IPS DF 6.9 (cell line): ENCODE data around the gene PHTF2.

Experiments
- DNase-seq: peaks from one replicate; pipeline ENCODE4 v3.0.0-alpha.2; 2013; ENCODE audit warnings: low read depth, low spot score
- H3K27ac ChIP-seq: one replicate; pipeline ENCODE4 v1.5.1; 2013; ENCODE audit warnings: low read length, control low read depth
- H3K27me3 ChIP-seq: 2 replicates; pipeline ENCODE4 v1.6.1; 2013; ENCODE audit warnings: mild to moderate bottlenecking, low read length; ENCODE audit not compliant: control insufficient read depth, insufficient read depth
- H3K36me3 ChIP-seq: 2 replicates; pipeline ENCODE4 v1.6.1; 2013; ENCODE audit warnings: low read length; ENCODE audit not compliant: control insufficient read depth, insufficient read depth
- H3K4me1 ChIP-seq: 2 replicates; pipeline ENCODE4 v1.6.1; 2013; ENCODE audit warnings: low read length; ENCODE audit not compliant: control insufficient read depth, insufficient read depth
- H3K4me3 ChIP-seq: 2 replicates; pipeline ENCODE4 v1.5.1; 2013; ENCODE audit warnings: mild to moderate bottlenecking, low read length
- H3K9me3 ChIP-seq: 2 replicates; pipeline ENCODE4 v1.6.1; 2013; ENCODE audit warnings: low read length, inconsistent platforms; ENCODE audit not compliant: control insufficient read depth, insufficient read depth
- WGBS: extraction: QIAGEN DNeasy Blood & Tissue Kit; methylation state at CpG from one replicate; pipeline ENCODE4 v1.1.7; 2013; ENCODE audit warnings: mixed read lengths, missing lambda C conversion rate; ENCODE audit not compliant: insufficient read length, insufficient coverage; 5-methylcytosine and 5-hydroxymethylcytosine counted together

PHTF2 gene

DNA sequence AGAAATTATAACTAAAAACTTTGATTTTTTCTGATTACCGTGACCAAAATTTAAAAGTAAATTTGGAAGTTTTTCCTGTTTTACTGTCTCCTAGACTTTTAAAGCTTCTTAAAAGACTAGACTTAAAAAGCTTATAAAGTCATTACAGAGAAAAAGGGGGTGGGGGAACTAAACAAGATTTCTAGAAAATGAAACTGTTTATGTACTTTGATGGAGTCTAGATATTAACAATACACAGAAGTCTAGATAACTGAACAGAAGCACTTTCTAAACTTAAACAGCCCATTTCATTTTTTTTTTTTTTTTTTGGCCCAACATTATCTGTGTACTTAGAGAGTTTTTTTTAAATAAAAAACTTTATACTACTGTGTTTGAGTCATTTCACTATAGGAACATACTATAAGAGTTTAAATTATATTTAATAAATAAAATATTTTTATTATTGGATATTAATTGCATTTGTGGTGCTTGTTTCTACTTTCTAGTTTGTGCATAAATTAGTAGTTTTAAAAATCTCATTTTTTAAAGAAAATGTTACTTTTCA lies 98.5 kb downstream of the PHTF2 start:
- Histone ChIP-seq H3K36me3 (0 out of 2 replicates have a peak, but pooled peaks cover 3% of the 10 kb centered on the region), H3K27me3 (no peaks in the 10 kb centered on the region), H3K27ac (no peak overlapping the region), H3K4me1 (no peaks in the 10 kb centered on the region), H3K9me3 (no peaks in the 10 kb centered on the region), H3K4me3 (no peak overlapping the region)
- DNase-seq = no peak
- WGBS = no CpG with 5 or more reads among the region's 1 CpG

DNA sequence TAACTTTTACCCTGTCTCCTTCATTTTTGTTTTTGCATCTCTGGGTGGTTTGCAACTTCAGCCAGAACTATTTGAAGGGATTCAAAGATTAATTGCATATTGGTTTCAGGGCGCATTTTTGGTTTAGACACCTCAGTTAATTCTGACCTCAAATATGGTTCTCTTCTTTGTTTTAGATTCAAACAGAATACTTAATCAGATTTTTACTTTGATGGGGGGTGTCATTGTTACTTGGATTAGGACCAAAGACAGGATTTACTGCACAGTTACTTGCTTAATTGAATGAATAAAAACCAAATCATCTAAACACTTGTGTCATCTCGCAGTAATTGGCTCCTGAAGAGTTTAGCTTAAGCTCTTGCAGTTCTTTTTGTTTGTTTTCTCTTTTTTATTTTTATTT lies 100.9 kb downstream of the PHTF2 start:
- no peak for DNase-seq
- Histone ChIP-seq H3K9me3 (no peaks in the 10 kb centered on the region), H3K4me1 (no peaks in the 10 kb centered on the region), H3K27ac (no peak overlapping the region), H3K27me3 (no peaks in the 10 kb centered on the region), H3K4me3 (no peak overlapping the region), H3K36me3 (0 out of 2 replicates have a peak, but pooled peaks cover 3% of the 10 kb centered on the region)
- no CpG with 5 or more reads among the region's 2 CpGs for WGBS

DNA sequence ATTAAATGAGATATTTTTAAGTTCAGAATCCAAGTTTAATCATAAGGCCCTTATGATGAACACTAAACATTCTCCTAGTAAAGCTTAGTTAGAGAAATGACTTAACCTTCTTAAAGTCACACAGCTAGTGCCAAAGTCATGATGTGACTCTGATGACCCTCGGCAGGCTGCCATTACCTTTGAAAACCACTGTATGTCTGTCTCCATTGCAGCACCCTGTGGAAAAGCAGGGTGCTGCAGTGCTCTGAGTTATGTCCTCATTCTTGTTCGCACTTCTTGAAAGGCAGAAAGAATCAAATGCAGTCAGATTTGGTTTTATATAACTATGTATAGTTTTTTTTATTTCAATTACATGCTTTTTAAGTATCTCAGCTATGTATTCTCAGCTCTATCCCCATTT lies 105.0 kb downstream of the PHTF2 start:
- WGBS = no CpG with 5 or more reads among the region's 2 CpGs
- no peaks in the 10 kb centered on the region for H3K9me3 ChIP-seq
- H3K27me3 ChIP-seq = no peaks in the 10 kb centered on the region
- no peak overlapping the region for H3K4me3 ChIP-seq
- 0 out of 2 replicates have a peak, but pooled peaks cover 3% of the 10 kb centered on the region for H3K36me3 ChIP-seq
- DNase-seq = no peak
- H3K4me1 ChIP-seq = no peaks in the 10 kb centered on the region
- H3K27ac ChIP-seq = no peak overlapping the region

DNA sequence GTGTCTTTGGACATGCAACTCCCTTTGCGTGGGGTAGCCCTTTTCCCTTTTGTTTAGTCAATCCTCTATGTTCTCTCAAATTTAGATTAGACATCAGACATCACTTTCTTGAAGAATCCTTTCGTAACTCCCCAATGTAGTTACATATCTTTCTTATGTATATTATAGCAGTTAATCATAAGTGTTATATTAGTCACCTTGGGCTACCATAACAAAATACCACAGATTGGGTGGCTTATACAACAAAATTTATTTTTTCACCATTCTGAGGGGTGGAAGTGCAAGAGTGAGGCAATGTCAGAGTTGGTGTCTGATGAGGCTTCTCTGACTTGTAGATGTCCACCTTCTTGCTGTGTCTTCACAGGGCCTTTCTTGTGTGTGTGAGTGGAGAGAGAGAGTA lies 105.7 kb downstream of the PHTF2 start:
- H3K9me3 ChIP-seq = no peaks in the 10 kb centered on the region
- no peak overlapping the region for H3K4me3 ChIP-seq
- 0 out of 2 replicates have a peak, but pooled peaks cover 3% of the 10 kb centered on the region for H3K36me3 ChIP-seq
- H3K27ac ChIP-seq = no peak overlapping the region
- DNase-seq = no peak
- no peaks in the 10 kb centered on the region for H3K27me3 ChIP-seq
- no peaks in the 10 kb centered on the region for H3K4me1 ChIP-seq
- WGBS = no CpG with 5 or more reads among the region's 2 CpGs

DNA sequence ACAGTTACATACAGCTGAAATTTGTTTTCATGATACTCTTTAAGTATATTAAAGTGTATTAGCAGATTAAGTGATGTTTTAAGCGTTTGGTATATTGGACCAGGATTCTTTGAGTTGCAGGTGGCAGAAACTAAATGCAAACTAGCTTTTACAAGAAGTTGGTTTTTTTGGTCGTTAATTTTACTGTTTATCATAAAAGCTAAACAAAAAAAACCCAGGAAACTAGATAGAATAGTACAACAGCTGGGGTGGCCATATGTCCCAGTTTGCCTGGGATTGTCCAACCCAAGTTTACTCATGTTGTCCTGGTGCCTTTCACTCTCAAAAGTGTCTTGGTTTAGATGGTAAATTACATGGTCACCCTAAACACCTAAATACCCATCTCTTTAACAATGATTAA lies 108.7 kb downstream of the PHTF2 start:
- no peak overlapping the region for H3K4me3 ChIP-seq
- H3K4me1 ChIP-seq = no peaks in the 10 kb centered on the region
- H3K36me3 ChIP-seq = no peaks in the 10 kb centered on the region
- DNase-seq = no peak
- WGBS = 100% methylated on average over 1 of the region's 2 CpGs
- no peaks in the 10 kb centered on the region for H3K9me3 ChIP-seq
- no peak overlapping the region for H3K27ac ChIP-seq
- H3K27me3 ChIP-seq = no peaks in the 10 kb centered on the region

DNA sequence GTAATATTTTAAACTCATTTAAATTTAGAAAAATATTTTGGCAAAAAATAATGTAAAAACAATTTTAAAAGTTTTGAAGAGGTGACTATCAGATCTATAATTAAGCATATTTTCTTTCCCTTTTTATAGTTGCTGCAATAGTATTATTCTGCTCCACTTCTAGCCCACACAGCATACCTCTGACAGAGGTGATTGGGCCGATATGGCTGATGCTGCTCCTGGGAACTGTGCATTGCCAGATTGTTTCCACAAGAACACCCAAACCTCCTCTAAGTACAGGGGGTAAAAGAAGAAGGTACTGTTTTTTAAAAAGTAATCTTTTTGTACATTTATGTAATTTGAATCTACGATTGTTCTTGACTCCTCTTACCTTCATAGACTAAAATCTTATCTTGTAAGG lies 110.1 kb downstream of the PHTF2 start:
- no peak overlapping the region for H3K4me3 ChIP-seq
- H3K36me3 ChIP-seq = no peaks in the 10 kb centered on the region
- no peak overlapping the region for H3K27ac ChIP-seq
- no peaks in the 10 kb centered on the region for H3K4me1 ChIP-seq
- DNase-seq = no peak
- no peaks in the 10 kb centered on the region for H3K9me3 ChIP-seq
- no CpG with 5 or more reads among the region's 2 CpGs for WGBS
- H3K27me3 ChIP-seq = no peaks in the 10 kb centered on the region

DNA sequence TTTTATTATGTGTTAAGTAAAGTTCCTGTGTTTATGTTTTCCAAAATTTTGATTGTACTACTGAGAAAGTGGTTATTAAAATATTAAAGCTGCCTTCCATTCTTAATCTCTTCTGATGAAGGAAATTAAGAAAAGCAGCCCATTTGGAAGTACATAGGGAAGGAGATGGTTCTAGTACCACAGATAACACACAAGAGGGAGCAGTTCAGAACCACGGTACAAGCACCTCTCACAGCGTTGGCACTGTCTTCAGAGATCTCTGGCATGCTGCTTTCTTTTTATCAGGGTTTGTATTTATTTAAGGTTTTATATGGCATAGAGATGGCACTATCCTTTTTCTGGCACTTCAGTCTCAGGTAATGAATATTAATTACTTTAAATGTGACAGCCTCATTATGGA lies 111.6 kb downstream of the PHTF2 start:
- H3K27ac ChIP-seq = no peak overlapping the region
- no peaks in the 10 kb centered on the region for H3K9me3 ChIP-seq
- H3K27me3 ChIP-seq = no peaks in the 10 kb centered on the region
- DNase-seq = no peak
- H3K4me1 ChIP-seq = no peaks in the 10 kb centered on the region
- no peak overlapping the region for H3K4me3 ChIP-seq
- WGBS = no CpG with 5 or more reads among the region's 2 CpGs
- no peaks in the 10 kb centered on the region for H3K36me3 ChIP-seq

DNA sequence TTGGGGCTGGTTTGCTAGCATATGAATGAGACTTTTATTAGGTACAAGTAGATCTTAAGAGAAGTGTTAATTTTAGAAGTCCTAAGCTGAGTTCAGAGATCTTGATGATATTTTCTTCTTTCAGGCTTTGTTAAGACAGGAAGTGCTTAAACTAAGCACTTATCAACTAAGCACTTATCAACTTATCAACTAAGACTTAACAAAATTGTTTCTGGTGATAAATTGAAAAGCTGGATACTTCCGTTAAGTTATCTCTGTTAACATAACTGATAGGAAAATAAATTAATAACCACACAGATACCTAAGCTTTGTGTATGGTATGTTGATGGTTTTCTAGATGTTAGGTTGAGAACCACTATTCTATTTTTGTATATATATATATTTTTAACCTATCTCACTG lies 113.7 kb downstream of the PHTF2 start:
- no peaks in the 10 kb centered on the region for H3K27me3 ChIP-seq
- no CpG with 5 or more reads among the region's 1 CpG for WGBS
- no peak overlapping the region for H3K4me3 ChIP-seq
- H3K4me1 ChIP-seq = no peaks in the 10 kb centered on the region
- H3K36me3 ChIP-seq = no peaks in the 10 kb centered on the region
- H3K9me3 ChIP-seq = no peaks in the 10 kb centered on the region
- no peak for DNase-seq
- no peak overlapping the region for H3K27ac ChIP-seq

DNA sequence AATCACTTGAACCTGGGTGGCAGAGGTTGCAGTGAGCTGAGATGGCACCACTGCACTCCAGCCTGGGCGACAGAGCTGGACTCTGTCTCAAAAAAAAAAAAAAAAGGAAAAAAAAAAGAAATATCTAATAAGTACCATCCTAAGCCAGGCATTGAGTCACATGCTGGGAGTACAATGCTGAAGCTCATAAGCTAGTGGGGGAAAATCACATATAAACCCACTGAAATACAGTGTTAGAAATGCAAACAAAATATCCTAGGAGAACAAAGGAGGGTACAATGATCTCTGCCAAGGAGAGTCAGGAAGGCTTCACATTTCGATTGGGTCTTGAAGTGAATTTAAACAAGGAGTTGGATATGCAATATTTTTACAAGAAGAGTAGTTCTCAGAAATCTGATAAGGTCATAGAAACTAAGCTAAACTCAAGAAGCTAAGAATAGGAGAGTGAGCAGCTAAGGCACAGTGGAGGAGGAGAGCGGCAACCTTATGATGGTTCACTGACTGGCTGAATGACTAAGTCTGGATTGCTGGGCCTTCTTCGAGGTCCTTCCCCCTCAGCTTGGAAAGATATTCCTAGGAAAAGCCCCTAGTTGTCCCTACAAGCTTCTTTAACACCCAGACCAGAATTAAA lies 115.5 kb downstream of the PHTF2 start:
- no CpG with 5 or more reads among the region's 4 CpGs for WGBS
- H3K27me3 ChIP-seq = no peaks in the 10 kb centered on the region

DNA sequence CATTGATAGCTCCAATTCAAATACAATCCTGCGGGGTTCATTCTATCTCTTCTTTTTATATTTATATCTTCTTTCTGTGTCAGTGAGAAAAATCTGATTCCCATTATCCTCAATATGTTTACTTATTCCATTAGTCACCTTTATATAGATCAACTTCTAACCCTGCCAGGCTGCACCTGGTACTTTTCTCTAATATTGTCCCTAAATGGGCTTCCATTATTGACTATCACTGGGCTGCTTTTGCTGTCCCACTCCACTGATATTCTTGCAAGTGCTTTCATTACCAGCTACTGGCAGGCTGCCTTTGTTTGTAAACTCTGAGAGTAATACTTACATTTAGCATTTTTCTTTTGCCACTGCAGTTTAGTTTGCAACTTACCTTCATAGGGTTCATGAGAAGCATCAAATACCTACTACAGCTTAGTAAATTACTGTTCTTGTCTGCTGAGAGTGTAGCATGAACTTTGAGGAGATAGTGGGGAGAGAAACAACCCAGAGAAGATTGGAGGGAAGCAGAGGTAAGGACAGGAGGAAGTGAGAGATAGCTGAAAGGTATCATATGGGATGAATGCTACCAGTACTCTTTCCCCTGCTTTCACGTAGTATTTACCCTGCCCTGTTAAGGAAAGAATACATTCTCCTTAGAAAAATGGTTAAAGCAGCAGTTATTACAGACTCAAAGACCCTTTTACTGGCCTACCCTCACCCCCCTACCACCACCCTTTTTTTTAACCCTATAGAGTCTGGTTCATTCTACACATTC lies 119.1 kb downstream of the PHTF2 start:
- no CpG with 5 or more reads among the region's 2 CpGs for WGBS
- DNase-seq = no peak
- Histone ChIP-seq H3K4me1 (no peaks in the 10 kb centered on the region), H3K27ac (no peak overlapping the region), H3K27me3 (no peaks in the 10 kb centered on the region), H3K36me3 (no peaks in the 10 kb centered on the region), H3K4me3 (no peak overlapping the region), H3K9me3 (no peaks in the 10 kb centered on the region)

More for the DNA sequence above, 115.5 kb downstream of the PHTF2 start:
- Histone ChIP-seq H3K36me3 (no peaks in the 10 kb centered on the region), H3K9me3 (no peaks in the 10 kb centered on the region), H3K27ac (no peak overlapping the region), H3K4me3 (no peak overlapping the region), H3K4me1 (no peaks in the 10 kb centered on the region)
- no peak for DNase-seq
